HUES6 (cell line): Measurements from ENCODE around the gene IP6K1.
"Not testable (repeated sequence)": the region's sequence is repeated elsewhere in the genome, so short reads cannot be mapped to it uniquely, and the experiment has no call there.

Experiments used
- H3K27ac ChIP-seq: 2 replicates; pipeline ENCODE4 v1.7.0; 2013; ENCODE audit warnings: low read depth, mild to moderate bottlenecking, low read length, inconsistent platforms
- H3K27me3 ChIP-seq: 2 replicates; pipeline ENCODE4 v1.6.1; 2013; ENCODE audit warnings: low read length; ENCODE audit not compliant: control insufficient read depth, insufficient read depth
- H3K36me3 ChIP-seq: 2 replicates; pipeline ENCODE4 v1.6.1; 2013; ENCODE audit warnings: low read length; ENCODE audit not compliant: control insufficient read depth, insufficient read depth
- H3K4me1 ChIP-seq: 2 replicates; pipeline ENCODE4 v1.6.1; 2013; ENCODE audit warnings: low read length; ENCODE audit not compliant: control insufficient read depth, insufficient read depth
- H3K4me3 ChIP-seq: 2 replicates; pipeline ENCODE4 v1.5.1; 2013; ENCODE audit warnings: low read depth, low read length
- H3K9ac ChIP-seq: one replicate; pipeline ENCODE4 v1.6.1; 2013; ENCODE audit warnings: mild to moderate bottlenecking, low read length
- H3K9me3 ChIP-seq: 2 replicates; pipeline ENCODE4 v1.6.1; 2013; ENCODE audit warnings: low read depth, low read length; ENCODE audit not compliant: control insufficient read depth, insufficient read depth

Gene IP6K1

DNA sequence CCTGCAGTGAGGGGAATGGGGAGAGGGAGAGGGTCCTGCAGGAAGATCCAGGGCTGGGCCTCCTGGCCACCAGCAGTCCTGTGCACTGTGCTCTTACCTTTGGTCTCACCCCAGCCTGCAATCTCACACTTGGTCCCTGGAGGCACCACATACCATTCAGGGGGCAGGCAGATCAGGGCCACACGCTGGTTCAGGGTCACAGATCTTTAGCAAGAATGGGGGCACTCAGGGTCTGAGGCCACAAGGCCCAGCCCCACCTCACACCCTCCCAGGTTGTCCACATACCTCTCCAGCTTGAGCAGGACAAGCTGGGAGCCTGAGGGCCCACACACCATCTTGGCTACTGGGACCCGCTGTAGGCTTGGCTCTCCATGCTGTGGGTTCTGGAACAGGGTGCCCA, 101.9 kb downstream of the IP6K1 start:
- H3K4me3 ChIP-seq, H3K9me3 ChIP-seq, H3K27me3 ChIP-seq, H3K4me1 ChIP-seq, H3K9ac ChIP-seq, H3K27ac ChIP-seq: not testable (repeated sequence)
- peaks cover 51% of the 10 kb centered on the region for H3K36me3 ChIP-seq

DNA sequence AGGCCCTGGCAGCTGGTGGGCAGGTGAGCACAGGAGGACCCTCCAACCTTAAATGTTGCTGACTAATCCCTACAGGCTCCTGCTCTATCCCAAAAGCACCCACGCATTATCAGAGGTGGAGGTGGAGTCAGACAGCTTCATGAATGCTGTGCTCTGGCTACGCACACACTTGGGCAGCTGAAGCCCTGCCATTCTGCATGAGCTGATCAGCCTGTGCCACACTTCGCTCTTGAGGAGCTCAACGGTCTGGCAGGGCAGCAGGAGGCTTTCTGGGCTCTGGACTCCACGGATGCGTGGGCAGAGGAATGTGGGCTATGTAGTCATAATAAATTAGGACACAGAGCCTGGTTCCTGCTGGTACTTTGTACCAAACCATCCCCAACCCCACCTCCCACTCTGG, 103.2 kb downstream of the IP6K1 start:
- no peak overlapping the region for H3K9ac ChIP-seq
- H3K36me3 ChIP-seq: peaks cover 64% of the 10 kb centered on the region
- no peaks in the 10 kb centered on the region for H3K9me3 ChIP-seq
- H3K4me1 ChIP-seq: peaks cover 2% of the 10 kb centered on the region; the same call in 1 of the 2 replicates
- H3K27me3 ChIP-seq: no peaks in the 10 kb centered on the region
- no peak overlapping the region for H3K4me3 ChIP-seq
- H3K27ac ChIP-seq: no peak overlapping the region

DNA sequence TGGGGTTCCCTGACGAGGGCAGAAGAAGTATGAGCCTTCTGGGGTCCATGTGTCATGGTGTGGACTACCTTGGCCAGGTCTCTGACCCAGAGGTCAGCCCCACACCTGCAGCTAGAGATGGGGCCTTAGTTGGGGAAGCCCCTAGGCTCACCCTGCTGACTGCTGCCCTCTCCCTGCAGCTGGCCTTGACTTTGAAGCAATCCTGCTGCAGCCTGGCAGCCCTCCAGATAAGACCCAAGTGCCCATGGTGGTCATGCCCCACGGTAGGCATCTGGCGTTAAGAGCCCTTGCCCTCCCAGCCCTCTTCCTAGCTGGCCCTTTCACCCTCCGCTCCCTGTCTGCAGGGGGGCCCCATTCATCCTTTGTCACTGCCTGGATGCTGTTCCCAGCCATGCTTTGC, 104.8 kb downstream of the IP6K1 start:
- Histone ChIP-seq H3K4me3 (no peak overlapping the region), H3K27ac (no peak overlapping the region), H3K27me3 (no peaks in the 10 kb centered on the region), H3K36me3 (peaks cover 81% of the 10 kb centered on the region), H3K9ac (no peak overlapping the region), H3K9me3 (no peaks in the 10 kb centered on the region), H3K4me1 (no peaks in the 10 kb centered on the region)

DNA sequence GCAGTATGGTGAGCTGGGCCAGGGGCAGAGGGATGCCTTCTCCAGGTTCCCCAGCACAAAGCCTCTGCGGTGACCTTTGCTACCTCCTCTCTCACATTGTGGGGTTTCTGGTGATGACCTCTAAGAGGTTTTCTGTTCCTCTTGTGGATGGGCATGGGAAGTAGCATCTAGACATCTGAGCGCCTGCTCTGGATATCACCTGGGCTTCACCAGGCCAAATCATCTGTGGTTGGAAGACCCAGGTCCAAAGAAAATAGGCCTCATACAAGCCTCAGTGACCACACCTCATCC, 105.2 kb downstream of the IP6K1 start:
- H3K4me3 ChIP-seq: no peak overlapping the region
- H3K36me3 ChIP-seq: peaks cover 84% of the 10 kb centered on the region
- no peak overlapping the region for H3K9ac ChIP-seq
- no peaks in the 10 kb centered on the region for H3K27me3 ChIP-seq
- H3K9me3 ChIP-seq: no peaks in the 10 kb centered on the region
- no peaks in the 10 kb centered on the region for H3K4me1 ChIP-seq
- H3K27ac ChIP-seq: no peak overlapping the region

DNA sequence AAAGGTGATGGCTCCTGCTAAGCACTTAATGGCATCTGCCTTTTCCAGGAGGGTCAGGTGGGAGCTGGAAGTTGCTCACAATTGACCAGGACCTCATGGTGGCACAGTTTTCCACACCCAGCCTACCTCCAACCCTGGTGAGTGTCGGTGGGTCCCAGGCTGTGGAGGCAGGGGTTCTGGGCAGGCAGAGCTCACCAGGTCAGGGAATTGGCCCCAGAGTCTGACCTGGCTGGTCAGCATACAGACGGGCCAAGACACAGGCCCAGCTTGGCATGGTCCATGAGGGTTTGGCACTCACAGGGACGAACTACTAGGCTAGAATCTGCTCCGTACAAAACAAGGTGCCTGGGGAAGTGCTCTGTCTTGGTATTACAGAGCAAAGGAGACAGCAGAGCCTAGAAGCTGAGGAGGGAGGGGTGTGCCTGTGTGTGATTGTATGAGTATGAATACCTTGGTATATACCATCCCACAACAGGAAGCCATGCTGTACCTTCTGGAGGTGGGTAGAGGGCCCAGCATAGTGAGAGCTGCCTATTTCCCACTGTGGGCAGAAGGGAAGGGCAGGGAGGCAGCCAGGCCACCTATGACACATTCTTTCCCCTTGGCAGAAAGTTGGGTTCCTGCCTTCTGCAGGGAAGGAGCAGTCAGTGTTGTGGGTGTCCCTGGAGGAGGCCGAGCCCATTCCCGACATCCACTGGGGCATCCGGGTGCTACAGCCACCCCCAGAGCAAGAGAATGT, 105.7 kb downstream of the IP6K1 start:
- no peaks in the 10 kb centered on the region for H3K9me3 ChIP-seq
- no peak overlapping the region for H3K9ac ChIP-seq
- peaks cover 89% of the 10 kb centered on the region for H3K36me3 ChIP-seq
- no peaks in the 10 kb centered on the region for H3K27me3 ChIP-seq
- H3K4me1 ChIP-seq: no peaks in the 10 kb centered on the region
- no peak overlapping the region for H3K27ac ChIP-seq
- no peak overlapping the region for H3K4me3 ChIP-seq

DNA sequence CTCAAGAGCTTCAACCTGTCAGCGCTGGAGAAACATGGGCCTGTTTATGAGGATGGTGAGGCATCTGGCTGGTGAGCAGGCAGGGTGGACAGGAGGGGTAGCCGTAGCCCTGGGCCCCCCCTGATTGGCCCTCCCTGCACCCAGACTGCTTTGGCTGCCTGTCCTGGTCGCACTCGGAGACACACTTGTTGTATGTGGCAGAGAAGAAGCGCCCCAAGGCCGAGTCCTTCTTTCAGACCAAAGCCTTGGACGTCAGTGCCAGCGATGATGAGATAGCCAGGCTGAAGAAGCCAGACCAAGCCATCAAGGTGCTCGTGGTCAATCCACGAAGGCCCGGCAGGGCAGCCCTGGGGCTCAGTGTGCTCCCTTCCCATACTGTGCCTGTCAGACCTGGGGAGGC, 110.4 kb downstream of the IP6K1 start:
- no peak overlapping the region for H3K9ac ChIP-seq
- no peaks in the 10 kb centered on the region for H3K9me3 ChIP-seq
- no peak overlapping the region for H3K27ac ChIP-seq
- no peaks in the 10 kb centered on the region for H3K27me3 ChIP-seq
- H3K4me3 ChIP-seq: no peak overlapping the region
- peaks cover 13% of the 10 kb centered on the region for H3K4me1 ChIP-seq
- peaks cover 56% of the 10 kb centered on the region for H3K36me3 ChIP-seq

DNA sequence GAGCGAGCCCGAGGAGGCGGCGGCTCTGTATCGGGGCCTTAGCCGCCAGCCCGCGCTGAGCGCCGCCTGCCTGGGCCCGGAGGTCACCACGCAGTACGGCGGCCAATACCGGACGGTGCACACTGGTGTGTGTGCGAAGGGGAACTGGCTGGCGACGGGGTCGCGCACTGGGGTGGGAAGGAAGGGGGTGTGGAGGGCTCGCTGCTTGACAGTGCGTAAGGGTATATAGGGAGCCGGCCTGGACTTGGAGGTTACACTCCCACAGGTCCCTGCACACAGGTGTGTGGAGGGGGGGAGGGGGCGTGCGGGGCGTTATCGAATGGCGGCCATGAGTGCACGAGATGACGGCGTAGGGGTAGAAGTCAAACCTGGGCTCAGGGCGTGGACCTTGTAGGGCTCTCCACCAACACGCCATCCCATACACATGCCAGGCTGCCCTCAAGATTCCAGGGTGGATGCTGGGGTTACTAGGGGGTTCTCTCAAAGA, 111.8 kb downstream of the IP6K1 start:
- peaks cover 13% of the 10 kb centered on the region for H3K4me1 ChIP-seq
- peak overlapping the region; percentile 94 for H3K27ac ChIP-seq
- peaks cover 42% of the 10 kb centered on the region for H3K36me3 ChIP-seq
- peak overlapping the region; percentile 85 for H3K9ac ChIP-seq
- H3K9me3 ChIP-seq: no peaks in the 10 kb centered on the region
- H3K4me3 ChIP-seq: peak overlapping the region; percentile 97
- no peaks in the 10 kb centered on the region for H3K27me3 ChIP-seq
